ENCODE results near the gene CSRP2. TPM values are rescaled to one million over a fixed set of nuclear protein-coding genes. Genes with fewer than 3 reads are reported as not detected.

CSRP2 gene
- polyA plus RNA-seq, 1 donor (not counting 4 experiments of a cell fraction or from before 2014, with no cell fraction given): 74.9 TPM

DNA sequence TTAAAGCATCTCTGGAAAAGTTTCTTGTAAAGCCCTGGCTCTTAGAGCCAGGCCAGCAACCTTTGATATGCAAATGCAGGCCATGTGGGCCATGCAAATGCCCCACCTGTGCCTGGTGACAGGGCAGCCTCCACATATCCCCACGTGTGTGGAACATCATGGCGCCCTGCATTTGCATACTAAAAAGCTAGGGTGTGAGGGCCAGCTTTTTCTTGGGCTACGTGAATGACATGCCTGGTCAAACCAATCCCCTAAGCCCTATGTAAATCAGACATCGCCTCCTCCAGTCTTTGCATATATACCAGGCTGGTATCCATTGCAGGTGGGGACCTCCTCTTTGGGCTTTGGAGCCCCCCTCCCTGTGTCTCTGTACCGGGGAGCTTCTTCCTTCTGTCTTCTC, 6.4 kb downstream of the CSRP2 start:
- dilution Hi-C loops (cut with MboI; ENCODE audit: extremely low pct_ligation_motif_present, low sequenced_read_pairs): no loop called here
- no peaks in the 10 kb centered on the region for H3K27me3 ChIP-seq (ENCODE audit: control insufficient read depth, extremely low read depth, insufficient read depth, low read length)
- H3K4me1 ChIP-seq (ENCODE audit: control insufficient read depth, extremely low read depth, insufficient read depth, low read length): peaks cover 17% of the 10 kb centered on the region
- peaks cover 28% of the 10 kb centered on the region for H3K79me2 ChIP-seq (ENCODE audit: control insufficient read depth, insufficient read depth, low read length)
- H3K4me2 ChIP-seq (ENCODE audit: control insufficient read depth, extremely low read depth, insufficient read depth, low read depth, low read length): no peak overlapping the region
- H3K9me3 ChIP-seq (ENCODE audit: control insufficient read depth, low read depth, low read length): no peaks in the 10 kb centered on the region
- FAIRE-seq (no peak), DNase-seq (ENCODE audit: low read depth, low spot score) (no peak)
- H3K27ac ChIP-seq (ENCODE audit: control insufficient read depth, insufficient read depth, low read length): no peak overlapping the region
- TF ChIP-seq CTCF (optimal IDR thresholded peaks at IDR 0.05 in 1 of 3, IDR thresholded peaks at IDR 0.05 in 1 of 3, conservative IDR thresholded peaks at IDR 0.05 in 1 of 3; ENCODE audit: extremely low read depth in 1 of 3, insufficient read depth in 2 of 3, low read length in 3 of 3): no peak
- TF ChIP-seq EZH2 (IDR thresholded peaks at IDR 0.05; ENCODE audit: low read length): no peak
- no peak overlapping the region for H3K4me3 ChIP-seq (ENCODE audit: control insufficient read depth in 2 of 3, extremely low read depth in 1 of 3, insufficient read depth in 2 of 3, low read depth in 1 of 3, low read length in 3 of 3)
- H2AFZ ChIP-seq (ENCODE audit: control insufficient read depth, low read length): no peak overlapping the region
- no peak overlapping the region for H3K9ac ChIP-seq (ENCODE audit: control insufficient read depth, extremely low read depth, insufficient read depth, low read length)
- peaks cover 1 to 3% of the 10 kb centered on the region in 2 experiments for H3K36me3 ChIP-seq (ENCODE audit: control insufficient read depth in 2 of 2, extremely low read depth in 1 of 2, insufficient read depth in 2 of 2, low read length in 2 of 2)
- no peaks in the 10 kb centered on the region for H3K9me1 ChIP-seq (ENCODE audit: control insufficient read depth, extremely low read depth, insufficient read depth, low read length)
- no peaks in the 10 kb centered on the region for H4K20me1 ChIP-seq (ENCODE audit: control insufficient read depth, extremely low read depth, insufficient read depth, low read length)

- Histone ChIP-seq H4K20me1 (ENCODE audit: control insufficient read depth, extremely low read depth, insufficient read depth, low read length) (no peaks in the 10 kb centered on the region), H3K27me3 (ENCODE audit: control insufficient read depth, extremely low read depth, insufficient read depth, low read length) (no peaks in the 10 kb centered on the region), H3K4me3 (ENCODE audit: control insufficient read depth in 2 of 3, extremely low read depth in 1 of 3, insufficient read depth in 2 of 3, low read depth in 1 of 3, low read length in 3 of 3) (no peak overlapping the region), H2AFZ (ENCODE audit: control insufficient read depth, low read length) (no peak overlapping the region), H3K79me2 (ENCODE audit: control insufficient read depth, insufficient read depth, low read length) (peaks cover 28% of the 10 kb centered on the region), H3K9me3 (ENCODE audit: control insufficient read depth, low read depth, low read length) (no peaks in the 10 kb centered on the region), H3K4me1 (ENCODE audit: control insufficient read depth, extremely low read depth, insufficient read depth, low read length) (peaks cover 10% of the 10 kb centered on the region), H3K27ac (ENCODE audit: control insufficient read depth, insufficient read depth, low read length) (no peak overlapping the region), H3K9ac (ENCODE audit: control insufficient read depth, extremely low read depth, insufficient read depth, low read length) (no peak overlapping the region), H3K4me2 (ENCODE audit: control insufficient read depth, extremely low read depth, insufficient read depth, low read depth, low read length) (no peak overlapping the region), H3K9me1 (ENCODE audit: control insufficient read depth, extremely low read depth, insufficient read depth, low read length) (no peaks in the 10 kb centered on the region), H3K36me3 (ENCODE audit: control insufficient read depth in 2 of 2, extremely low read depth in 1 of 2, insufficient read depth in 2 of 2, low read length in 2 of 2) (peaks cover 1 to 3% of the 10 kb centered on the region in 2 experiments)
- dilution Hi-C loops (cut with MboI; ENCODE audit: extremely low pct_ligation_motif_present, low sequenced_read_pairs): no loop called here
- DNase-seq (ENCODE audit: low read depth, low spot score) (no peak), FAIRE-seq (no peak)
- TF ChIP-seq CTCF (optimal IDR thresholded peaks at IDR 0.05 in 1 of 3, IDR thresholded peaks at IDR 0.05 in 1 of 3, conservative IDR thresholded peaks at IDR 0.05 in 1 of 3; ENCODE audit: extremely low read depth in 1 of 3, insufficient read depth in 2 of 3, low read length in 3 of 3): no peak
- TF ChIP-seq EZH2 (IDR thresholded peaks at IDR 0.05; ENCODE audit: low read length): no peak
These were observed 7.1 kb downstream of the CSRP2 start for GRCh38 chr12:76871742-76872141.

Measured in keratinocyte (primary cell).